COR-L47 (cell line): ENCODE results near the gene RIPK3.
A peak's percentile ranks its signal among the peaks of the same experiment; 100 is the strongest.
"Not testable (repeated sequence)": the region's sequence is repeated elsewhere in the genome, so short reads cannot be mapped to it uniquely, and the experiment has no call there.

Experiments
- DNase-seq: peaks from one replicate; lab custom pipeline; 2025; lab: John Stamatoyannopoulos, UW

RIPK3 gene

DNA sequence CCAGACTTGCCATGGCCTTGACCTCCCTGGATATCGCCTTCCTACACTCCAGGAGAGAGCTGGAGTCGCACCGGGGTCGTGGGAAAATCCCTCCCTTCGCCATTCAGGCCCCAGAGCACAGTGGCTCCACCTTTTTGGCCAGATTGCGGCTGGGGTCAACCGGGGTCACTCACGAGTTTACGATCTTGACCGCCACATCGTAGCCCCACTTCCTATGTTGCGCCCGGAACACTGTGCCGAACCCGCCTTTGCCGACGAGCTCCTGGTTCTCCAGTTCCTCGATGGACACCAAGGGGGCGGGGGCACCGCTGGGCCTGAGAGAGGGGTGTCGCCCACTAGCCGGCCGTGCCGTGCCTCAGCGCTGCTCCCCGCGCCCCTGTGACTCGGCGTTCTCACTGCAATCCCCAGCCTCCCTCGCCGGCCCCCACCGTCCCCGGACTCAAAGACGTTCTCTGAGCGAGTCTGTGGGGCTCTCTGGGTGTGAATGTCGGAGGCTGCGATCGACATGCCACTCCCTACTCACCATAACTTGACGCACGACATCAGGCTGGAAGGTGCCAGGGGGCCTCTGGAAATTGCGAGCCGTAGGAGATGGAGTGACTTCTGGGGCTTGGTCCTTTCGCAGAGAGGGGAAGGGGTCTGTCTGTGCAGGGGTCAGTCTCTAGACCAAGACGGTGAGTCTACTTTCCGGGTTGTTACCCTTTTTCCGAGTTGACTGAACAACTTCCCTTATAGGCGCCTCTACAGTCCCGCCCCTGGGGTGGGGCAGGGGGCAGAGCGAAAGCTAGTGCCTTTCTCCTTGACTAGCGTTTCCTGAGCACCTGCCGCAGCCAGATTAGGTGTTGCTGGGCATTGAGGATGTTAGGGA lies at the start of gene RIPK3:
TSS of gene RIPK3 (minus strand) at position 708 of the 868 bp plus-strand sequence. CDS start at position 543, 165 bp downstream.
- no peak for DNase-seq

GRCh38 chr14:24389226-24389848 lies 49.5 kb upstream of the RIPK3 start:
- no peak for DNase-seq

GRCh38 chr14:24388474-24389179 lies 48.8 kb upstream of the RIPK3 start:
- no peak for DNase-seq

DNA sequence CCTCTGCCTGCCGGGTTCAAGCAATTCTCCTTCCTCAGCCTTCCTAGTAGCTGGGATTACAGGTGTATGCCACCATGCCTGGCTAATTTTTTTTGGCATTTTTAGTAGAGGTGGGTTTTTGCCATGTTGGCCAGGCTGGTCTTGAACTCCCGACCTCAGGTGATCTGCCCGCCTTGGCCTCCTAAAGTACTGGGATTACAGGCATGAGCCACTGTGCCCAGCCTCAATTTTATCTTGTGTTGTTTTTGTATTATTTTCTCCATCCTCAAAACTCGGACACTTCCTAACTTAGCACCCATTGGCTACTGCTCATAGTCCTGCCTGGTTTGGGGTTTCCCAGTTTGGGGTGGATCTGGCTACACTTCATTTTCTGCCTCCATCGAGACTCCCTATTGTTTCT lies 47.8 kb upstream of the RIPK3 start:
- not testable (repeated sequence) for DNase-seq

GRCh38 chr14:24387009-24387345 lies 47.2 kb upstream of the RIPK3 start:
- no peak for DNase-seq

DNA sequence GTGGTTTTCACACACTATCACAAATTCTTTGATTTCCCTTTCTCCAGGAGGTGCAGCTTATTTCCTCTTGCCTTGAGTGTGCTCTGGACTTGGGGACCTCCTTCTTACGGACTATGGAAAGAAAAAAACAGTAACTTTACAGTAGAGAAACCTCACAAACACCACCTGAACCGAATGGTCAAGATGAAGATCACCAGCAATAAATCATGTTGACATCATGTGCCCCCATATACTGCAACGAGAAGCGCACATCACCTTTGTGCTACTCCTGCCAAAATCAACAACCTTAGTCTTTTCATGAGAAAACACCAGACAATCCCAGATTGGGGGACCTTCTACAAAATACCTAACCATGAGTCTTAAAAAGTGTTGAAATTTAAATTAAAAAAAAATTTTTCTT lies 45.7 kb upstream of the RIPK3 start:
- no peak for DNase-seq

GRCh38 chr14:24384169-24384568 lies 44.4 kb upstream of the RIPK3 start:
- no peak for DNase-seq

GRCh38 chr14:24382064-24382371 lies 42.2 kb upstream of the RIPK3 start:
- DNase-seq = no peak

DNA sequence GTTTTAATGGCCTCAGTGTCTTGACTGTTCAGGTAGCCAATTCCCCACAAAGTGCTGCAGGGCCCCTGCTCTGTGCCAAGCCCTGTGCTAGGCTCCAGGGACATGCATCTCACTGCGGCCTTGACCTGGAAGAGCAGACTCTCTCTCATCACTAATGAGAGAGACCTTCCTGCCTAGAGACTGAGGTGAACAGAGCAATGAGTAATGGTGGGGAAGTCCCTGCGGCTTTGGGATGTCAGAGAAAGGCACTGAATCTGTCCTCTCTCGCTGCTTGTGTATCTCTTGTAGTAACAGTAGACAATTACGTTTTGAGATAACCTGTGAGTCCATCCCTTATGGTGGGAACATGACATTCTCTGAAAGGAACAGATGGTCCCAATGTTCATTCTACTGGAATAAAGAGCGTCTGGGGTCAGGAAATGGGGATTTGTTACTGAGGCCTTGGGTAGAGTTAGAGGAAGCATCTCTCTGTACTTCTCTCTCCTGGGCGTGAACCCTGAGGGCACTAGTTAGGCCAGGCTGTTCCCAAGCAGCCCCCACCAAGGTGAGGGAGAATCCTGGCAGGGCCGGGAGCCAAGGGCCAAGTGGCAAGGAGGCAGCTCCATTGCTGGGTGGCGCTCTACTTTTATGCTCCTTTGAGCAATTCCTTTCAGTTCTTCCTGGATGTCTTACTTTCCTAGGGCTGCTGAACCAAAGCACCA lies 41.7 kb upstream of the RIPK3 start:
- DNase-seq = no peak

DNA sequence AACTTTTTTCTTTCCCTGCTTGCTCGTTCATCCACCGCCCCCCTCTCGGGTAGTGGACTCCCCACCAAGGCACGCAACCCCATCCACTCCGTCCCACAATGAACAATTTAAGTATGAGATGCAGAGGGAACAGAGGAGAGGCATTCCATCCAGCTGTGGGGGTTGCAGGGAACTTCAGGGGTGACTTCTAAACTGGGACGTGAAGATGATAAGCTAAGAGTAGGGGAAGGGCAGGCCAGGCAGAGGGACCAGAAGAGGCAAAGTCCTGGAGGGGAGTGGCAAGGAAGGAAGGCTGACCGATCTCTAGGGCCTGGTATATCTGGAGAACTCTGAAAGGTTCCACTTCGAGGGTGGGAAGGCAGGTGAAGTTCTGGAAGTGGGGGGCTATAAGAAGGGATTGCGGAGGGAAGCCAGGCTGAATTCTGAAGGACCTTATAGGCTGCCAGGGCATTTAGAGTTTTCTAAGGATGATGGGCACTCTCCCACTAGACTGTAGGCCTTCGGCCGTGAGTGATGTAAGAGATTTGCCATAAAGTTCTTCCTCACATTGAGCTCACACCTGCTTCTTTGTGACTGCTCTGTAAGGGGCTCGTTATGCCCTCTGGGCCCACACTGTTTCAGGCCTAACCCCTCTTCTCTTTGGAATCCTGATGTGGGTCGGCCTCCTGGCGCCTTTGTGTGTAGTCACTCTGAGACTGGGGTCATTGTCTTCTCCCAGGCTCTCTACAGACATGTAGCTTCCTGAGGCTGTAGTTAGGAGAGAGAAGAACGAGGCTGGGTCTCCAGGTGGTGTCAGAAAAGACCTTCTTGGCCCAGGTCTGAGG lies 40.3 kb upstream of the RIPK3 start:
- DNase-seq = no peak

GRCh38 chr14:24378981-24379906 lies 39.5 kb upstream of the RIPK3 start:
- peak; percentile 14 for DNase-seq

DNA sequence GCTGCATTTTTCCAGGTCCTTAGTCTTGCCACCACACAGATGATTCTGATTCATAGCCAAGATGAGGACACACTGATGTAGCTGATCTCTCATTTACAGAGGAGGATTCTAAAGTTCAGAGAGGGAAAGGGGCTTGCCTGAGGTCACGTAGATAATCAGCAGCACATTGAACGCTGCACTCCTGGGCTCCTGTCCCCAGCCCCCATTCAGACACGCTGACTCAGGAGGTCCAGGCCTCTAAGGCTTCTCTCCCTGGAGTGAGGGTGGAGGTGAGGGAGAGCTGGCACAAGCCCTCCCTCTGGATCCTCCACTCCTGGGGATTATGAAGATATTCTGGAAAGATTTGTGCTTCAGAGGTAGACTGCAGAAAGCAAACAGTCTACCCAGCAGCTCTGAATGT lies 38.5 kb upstream of the RIPK3 start:
- no peak for DNase-seq

- DNase-seq = no peak
Observed at GRCh38 chr14:24377657-24378056, 37.9 kb upstream of the RIPK3 start.

GRCh38 chr14:24377126-24377525 lies 37.3 kb upstream of the RIPK3 start:
- DNase-seq = no peak

GRCh38 chr14:24376448-24377070 lies 36.8 kb upstream of the RIPK3 start:
- no peak for DNase-seq

DNA sequence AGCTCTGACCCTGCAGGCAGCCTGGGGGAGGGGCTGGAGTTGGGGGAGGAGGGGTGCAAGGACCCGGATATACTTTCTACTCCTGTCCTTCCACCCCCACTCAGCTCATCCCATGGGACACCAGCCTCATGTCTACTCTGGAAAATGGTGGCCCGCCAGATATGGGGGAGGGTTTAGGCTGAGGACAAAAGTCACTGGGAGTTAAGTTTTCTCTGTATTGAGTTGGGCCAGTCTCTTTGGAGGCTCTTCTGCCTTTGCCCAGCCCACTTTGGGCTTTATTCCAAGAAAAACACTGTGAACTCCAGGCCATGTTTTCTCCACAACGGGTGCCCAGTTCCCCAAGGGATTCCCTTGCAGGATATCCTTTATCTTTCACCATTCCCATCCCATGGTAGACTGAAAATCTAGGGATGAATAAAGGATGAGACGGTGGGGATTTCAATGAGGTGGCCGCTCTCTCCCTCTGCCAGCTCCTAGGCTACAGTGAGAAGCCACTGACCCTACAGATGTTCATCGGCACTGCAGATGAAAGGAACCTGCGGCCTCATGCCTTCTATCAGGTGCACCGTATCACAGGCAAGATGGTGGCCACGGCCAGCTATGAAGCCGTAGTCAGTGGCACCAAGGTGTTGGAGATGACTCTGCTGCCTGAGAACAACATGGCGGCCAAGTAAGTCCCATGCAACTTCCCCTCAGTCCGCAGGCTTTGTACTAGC lies 33.1 kb upstream of the RIPK3 start:
- no peak for DNase-seq

DNA sequence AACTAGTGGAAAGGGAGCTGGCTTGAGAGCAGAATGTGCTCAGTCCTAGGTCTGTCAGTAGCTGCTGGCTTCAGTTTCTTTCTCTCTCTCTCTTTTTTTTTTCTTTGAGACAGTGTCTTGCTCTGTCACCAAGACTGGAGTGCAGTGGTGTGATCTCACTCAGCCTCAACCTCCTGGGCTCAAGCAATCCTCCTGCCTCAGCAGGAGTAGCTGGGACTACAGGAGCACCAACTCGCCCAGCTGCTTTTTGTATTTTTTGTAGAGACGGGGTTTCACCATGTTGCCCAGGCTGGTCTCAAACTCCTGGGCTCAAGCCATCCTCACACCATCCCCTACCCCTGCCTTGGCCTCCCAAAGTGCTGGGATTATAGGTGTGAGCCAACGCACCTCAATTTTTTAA lies 31.8 kb upstream of the RIPK3 start:
- DNase-seq = not testable (repeated sequence)

DNA sequence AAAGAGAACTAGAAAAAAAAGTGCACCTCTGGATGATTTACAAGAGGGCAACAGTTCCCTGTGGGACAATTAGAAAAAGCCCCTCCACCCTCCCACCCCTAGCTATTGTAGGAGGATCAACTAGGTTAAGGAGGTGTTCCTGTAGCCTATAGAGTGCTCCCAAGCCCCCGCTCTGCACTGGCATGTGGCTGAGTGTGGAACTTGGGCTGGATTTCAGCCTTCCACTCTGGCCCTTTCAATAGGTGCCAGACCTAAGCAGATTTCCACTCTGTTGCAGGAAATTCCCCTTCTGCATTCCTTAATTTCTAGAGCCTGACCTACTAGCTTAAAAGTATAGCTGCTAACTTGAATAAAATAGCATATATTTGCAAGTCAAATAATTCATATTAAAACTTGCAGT lies 31.0 kb upstream of the RIPK3 start:
- no peak for DNase-seq

DNA sequence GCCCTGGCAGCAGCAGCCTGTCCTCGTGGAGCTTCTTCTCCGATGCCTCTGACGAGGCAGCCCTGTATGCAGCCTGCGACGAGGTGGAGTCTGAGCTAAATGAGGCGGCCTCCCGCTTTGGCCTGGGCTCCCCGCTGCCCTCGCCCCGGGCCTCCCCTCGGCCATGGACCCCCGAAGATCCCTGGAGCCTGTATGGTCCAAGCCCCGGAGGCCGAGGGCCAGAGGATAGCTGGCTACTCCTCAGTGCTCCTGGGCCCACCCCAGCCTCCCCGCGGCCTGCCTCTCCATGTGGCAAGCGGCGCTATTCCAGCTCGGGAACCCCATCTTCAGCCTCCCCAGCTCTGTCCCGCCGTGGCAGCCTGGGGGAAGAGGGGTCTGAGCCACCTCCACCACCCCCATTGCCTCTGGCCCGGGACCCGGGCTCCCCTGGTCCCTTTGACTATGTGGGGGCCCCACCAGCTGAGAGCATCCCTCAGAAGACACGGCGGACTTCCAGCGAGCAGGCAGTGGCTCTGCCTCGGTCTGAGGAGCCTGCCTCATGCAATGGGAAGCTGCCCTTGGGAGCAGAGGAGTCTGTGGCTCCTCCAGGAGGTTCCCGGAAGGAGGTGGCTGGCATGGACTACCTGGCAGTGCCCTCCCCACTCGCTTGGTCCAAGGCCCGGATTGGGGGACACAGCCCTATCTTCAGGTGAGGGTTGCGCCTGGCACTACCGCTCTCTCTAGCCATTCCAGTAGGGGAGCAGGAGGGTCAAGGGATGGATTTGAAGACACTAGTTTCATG lies 30.3 kb upstream of the RIPK3 start:
- DNase-seq = no peak
